ENCODE measurements around the gene SCARF2. TPM values are rescaled to one million over a fixed set of nuclear protein-coding genes. Genes with fewer than 3 reads are reported as not detected.

Gene SCARF2
- total and polyA plus RNA-seq, 2 of the 8 experiments (the other 6 are each of a cell fraction or from before 2014, with no cell fraction given), result 4.2 to 9.8 TPM

DNA sequence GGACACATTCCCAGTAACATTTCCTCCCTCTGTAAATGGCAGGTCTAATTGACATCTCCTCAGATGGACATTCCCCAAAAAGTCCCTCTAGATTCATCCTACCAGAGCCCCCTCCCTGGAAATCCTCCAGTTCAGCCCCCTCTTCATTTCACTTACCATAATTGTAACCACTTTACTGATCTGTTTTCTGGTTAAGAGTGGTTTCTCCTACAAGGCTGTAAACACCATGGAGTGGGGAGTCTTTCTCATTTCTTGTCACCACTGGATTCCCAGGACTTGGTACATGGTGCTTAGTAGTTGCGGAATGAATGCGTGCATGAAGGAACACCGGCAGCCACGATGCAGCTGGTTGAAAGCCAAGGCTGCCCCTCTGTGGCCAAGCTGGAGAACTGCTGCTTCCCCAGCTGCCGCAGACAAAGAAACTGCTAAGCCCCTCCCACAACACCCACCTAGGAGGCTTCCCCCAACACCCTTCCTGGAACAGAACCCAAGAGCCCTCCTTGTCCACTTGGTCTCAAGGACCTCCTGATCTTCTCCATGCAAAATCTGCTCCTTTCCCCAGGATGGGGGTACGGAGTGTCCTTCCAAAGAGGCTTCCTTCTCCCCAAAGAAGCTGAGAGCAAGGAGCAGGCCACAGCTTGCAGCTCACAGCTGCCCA is 18.6 kb upstream of the SCARF2 start (continued):
- TF ChIP-seq YY1 (IDR thresholded peaks at IDR 0.05; ENCODE audit: low read depth, low read length) (0 out of 2 replicates have a peak, but pooled peaks have one; percentile 42), SP2 (IDR thresholded peaks at IDR 0.05; ENCODE audit: low read length) (no peak), CREB1 (IDR thresholded peaks at IDR 0.05) (no peak), RNF2 (IDR thresholded peaks at IDR 0.05; ENCODE audit: borderline replicate concordance, low read depth, low read length, missing control alignments, poor library complexity, severe bottlenecking) (no peak), TEAD4 (IDR thresholded peaks at IDR 0.05; ENCODE audit: low read depth, low read length) (0 out of 2 replicates have a peak, but pooled peaks have one; percentile 27), SP4 (IDR thresholded peaks at IDR 0.05; ENCODE audit: low read length) (no peak), NRF1 (IDR thresholded peaks at IDR 0.05; ENCODE audit: low read depth, low read length) (no peak), FOSL1 (IDR thresholded peaks at IDR 0.05; ENCODE audit: insufficient read depth, low read depth, low read length) (no peak)
- TF ChIP-seq, protein P1, sequence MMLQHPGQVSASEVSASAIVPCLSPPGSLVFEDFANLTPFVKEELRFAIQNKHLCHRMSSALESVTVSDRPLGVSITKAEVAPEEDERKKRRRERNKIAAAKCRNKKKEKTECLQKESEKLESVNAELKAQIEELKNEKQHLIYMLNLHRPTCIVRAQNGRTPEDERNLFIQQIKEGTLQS (IDR thresholded peaks at IDR 0.05; ENCODE audit: insufficient read depth, low read depth, low read length), result no peak
- TF ChIP-seq, protein P2, sequence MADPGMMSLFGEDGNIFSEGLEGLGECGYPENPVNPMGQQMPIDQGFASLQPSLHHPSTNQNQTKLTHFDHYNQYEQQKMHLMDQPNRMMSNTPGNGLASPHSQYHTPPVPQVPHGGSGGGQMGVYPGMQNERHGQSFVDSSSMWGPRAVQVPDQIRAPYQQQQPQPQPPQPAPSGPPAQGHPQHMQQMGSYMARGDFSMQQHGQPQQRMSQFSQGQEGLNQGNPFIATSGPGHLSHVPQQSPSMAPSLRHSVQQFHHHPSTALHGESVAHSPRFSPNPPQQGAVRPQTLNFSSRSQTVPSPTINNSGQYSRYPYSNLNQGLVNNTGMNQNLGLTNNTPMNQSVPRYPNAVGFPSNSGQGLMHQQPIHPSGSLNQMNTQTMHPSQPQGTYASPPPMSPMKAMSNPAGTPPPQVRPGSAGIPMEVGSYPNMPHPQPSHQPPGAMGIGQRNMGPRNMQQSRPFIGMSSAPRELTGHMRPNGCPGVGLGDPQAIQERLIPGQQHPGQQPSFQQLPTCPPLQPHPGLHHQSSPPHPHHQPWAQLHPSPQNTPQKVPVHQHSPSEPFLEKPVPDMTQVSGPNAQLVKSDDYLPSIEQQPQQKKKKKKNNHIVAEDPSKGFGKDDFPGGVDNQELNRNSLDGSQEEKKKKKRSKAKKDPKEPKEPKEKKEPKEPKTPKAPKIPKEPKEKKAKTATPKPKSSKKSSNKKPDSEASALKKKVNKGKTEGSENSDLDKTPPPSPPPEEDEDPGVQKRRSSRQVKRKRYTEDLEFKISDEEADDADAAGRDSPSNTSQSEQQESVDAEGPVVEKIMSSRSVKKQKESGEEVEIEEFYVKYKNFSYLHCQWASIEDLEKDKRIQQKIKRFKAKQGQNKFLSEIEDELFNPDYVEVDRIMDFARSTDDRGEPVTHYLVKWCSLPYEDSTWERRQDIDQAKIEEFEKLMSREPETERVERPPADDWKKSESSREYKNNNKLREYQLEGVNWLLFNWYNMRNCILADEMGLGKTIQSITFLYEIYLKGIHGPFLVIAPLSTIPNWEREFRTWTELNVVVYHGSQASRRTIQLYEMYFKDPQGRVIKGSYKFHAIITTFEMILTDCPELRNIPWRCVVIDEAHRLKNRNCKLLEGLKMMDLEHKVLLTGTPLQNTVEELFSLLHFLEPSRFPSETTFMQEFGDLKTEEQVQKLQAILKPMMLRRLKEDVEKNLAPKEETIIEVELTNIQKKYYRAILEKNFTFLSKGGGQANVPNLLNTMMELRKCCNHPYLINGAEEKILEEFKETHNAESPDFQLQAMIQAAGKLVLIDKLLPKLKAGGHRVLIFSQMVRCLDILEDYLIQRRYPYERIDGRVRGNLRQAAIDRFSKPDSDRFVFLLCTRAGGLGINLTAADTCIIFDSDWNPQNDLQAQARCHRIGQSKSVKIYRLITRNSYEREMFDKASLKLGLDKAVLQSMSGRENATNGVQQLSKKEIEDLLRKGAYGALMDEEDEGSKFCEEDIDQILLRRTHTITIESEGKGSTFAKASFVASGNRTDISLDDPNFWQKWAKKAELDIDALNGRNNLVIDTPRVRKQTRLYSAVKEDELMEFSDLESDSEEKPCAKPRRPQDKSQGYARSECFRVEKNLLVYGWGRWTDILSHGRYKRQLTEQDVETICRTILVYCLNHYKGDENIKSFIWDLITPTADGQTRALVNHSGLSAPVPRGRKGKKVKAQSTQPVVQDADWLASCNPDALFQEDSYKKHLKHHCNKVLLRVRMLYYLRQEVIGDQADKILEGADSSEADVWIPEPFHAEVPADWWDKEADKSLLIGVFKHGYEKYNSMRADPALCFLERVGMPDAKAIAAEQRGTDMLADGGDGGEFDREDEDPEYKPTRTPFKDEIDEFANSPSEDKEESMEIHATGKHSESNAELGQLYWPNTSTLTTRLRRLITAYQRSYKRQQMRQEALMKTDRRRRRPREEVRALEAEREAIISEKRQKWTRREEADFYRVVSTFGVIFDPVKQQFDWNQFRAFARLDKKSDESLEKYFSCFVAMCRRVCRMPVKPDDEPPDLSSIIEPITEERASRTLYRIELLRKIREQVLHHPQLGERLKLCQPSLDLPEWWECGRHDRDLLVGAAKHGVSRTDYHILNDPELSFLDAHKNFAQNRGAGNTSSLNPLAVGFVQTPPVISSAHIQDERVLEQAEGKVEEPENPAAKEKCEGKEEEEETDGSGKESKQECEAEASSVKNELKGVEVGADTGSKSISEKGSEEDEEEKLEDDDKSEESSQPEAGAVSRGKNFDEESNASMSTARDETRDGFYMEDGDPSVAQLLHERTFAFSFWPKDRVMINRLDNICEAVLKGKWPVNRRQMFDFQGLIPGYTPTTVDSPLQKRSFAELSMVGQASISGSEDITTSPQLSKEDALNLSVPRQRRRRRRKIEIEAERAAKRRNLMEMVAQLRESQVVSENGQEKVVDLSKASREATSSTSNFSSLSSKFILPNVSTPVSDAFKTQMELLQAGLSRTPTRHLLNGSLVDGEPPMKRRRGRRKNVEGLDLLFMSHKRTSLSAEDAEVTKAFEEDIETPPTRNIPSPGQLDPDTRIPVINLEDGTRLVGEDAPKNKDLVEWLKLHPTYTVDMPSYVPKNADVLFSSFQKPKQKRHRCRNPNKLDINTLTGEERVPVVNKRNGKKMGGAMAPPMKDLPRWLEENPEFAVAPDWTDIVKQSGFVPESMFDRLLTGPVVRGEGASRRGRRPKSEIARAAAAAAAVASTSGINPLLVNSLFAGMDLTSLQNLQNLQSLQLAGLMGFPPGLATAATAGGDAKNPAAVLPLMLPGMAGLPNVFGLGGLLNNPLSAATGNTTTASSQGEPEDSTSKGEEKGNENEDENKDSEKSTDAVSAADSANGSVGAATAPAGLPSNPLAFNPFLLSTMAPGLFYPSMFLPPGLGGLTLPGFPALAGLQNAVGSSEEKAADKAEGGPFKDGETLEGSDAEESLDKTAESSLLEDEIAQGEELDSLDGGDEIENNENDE (IDR thresholded peaks at IDR 0.05; ENCODE audit: insufficient replicate concordance, low read length), result no peak
